Measurements from ENCODE around the gene RNF212. TPM values are rescaled to one million over a fixed set of nuclear protein-coding genes. Genes with fewer than 3 reads are reported as not detected.
"Not testable (repeated sequence)": the region's sequence is repeated elsewhere in the genome, so short reads cannot be mapped to it uniquely, and the experiment has no call there.

RNF212 gene
- polyA plus RNA-seq, 1 donor = 1.8 TPM

GRCh38 chr4:1048773-1049590, 64.4 kb downstream of the RNF212 start:
- H3K36me3 ChIP-seq (ENCODE audit: control insufficient read depth, insufficient read depth, low read length) = no peaks in the 10 kb centered on the region
- H3K4me1 ChIP-seq (ENCODE audit: control insufficient read depth, insufficient read depth, low read length) = peaks cover 8% of the 10 kb centered on the region
- peaks cover 81% of the 10 kb centered on the region for H3K27me3 ChIP-seq (ENCODE audit: control insufficient read depth, insufficient read depth, low read length)
- DNase-seq = no peak
- WGBS (ENCODE audit: insufficient coverage, low lambda C conversion rate) = 100% methylated on average over 3 of the region's 16 CpGs
- no peak overlapping the region for H3K4me3 ChIP-seq (ENCODE audit: low read length)
- no peak overlapping the region for H3K27ac ChIP-seq (ENCODE audit: low read length)
- H3K9me3 ChIP-seq (ENCODE audit: control insufficient read depth, low read depth, low read length) = peaks cover 16% of the 10 kb centered on the region

- no peaks in the 10 kb centered on the region for H3K36me3 ChIP-seq (ENCODE audit: control insufficient read depth, insufficient read depth, low read length)
- no peak for DNase-seq
- H3K27me3 ChIP-seq (ENCODE audit: control insufficient read depth, insufficient read depth, low read length) = peaks cover 82% of the 10 kb centered on the region
- H3K9me3 ChIP-seq (ENCODE audit: control insufficient read depth, low read depth, low read length) = peaks cover 17% of the 10 kb centered on the region
- H3K27ac ChIP-seq (ENCODE audit: low read length) = no peak overlapping the region
- WGBS (ENCODE audit: insufficient coverage, low lambda C conversion rate) = no CpG with 5 or more reads among the region's 34 CpGs
- peaks cover 8% of the 10 kb centered on the region for H3K4me1 ChIP-seq (ENCODE audit: control insufficient read depth, insufficient read depth, low read length)
- no peak overlapping the region for H3K4me3 ChIP-seq (ENCODE audit: low read length)
Measured at GRCh38 chr4:1047976-1048772, 65.2 kb downstream of the RNF212 start.

GRCh38 chr4:1047106-1047975, 66.0 kb downstream of the RNF212 start:
- H3K4me1 ChIP-seq (ENCODE audit: control insufficient read depth, insufficient read depth, low read length) = peaks cover 8% of the 10 kb centered on the region
- 84% methylated on average over 6 of the region's 41 CpGs for WGBS (ENCODE audit: insufficient coverage, low lambda C conversion rate)
- no peak for DNase-seq
- no peak overlapping the region for H3K27ac ChIP-seq (ENCODE audit: low read length)
- H3K36me3 ChIP-seq (ENCODE audit: control insufficient read depth, insufficient read depth, low read length) = no peaks in the 10 kb centered on the region
- peaks cover 75% of the 10 kb centered on the region for H3K27me3 ChIP-seq (ENCODE audit: control insufficient read depth, insufficient read depth, low read length)
- H3K4me3 ChIP-seq (ENCODE audit: low read length) = no peak overlapping the region
- peaks cover 17% of the 10 kb centered on the region for H3K9me3 ChIP-seq (ENCODE audit: control insufficient read depth, low read depth, low read length)

GRCh38 chr4:1046581-1047011, 66.8 kb downstream of the RNF212 start:
- H3K9me3 ChIP-seq (ENCODE audit: control insufficient read depth, low read depth, low read length) = peaks cover 17% of the 10 kb centered on the region
- H3K4me1 ChIP-seq (ENCODE audit: control insufficient read depth, insufficient read depth, low read length) = peaks cover 12% of the 10 kb centered on the region
- H3K27me3 ChIP-seq (ENCODE audit: control insufficient read depth, insufficient read depth, low read length) = peaks cover 71% of the 10 kb centered on the region
- H3K27ac ChIP-seq (ENCODE audit: low read length); H3K4me3 ChIP-seq (ENCODE audit: low read length); H3K36me3 ChIP-seq (ENCODE audit: control insufficient read depth, insufficient read depth, low read length): not testable (repeated sequence)
- DNase-seq = peak; percentile 67 to 75
- WGBS (ENCODE audit: insufficient coverage, low lambda C conversion rate) = no CpG with 5 or more reads among the region's 29 CpGs

- no peak for DNase-seq
- Histone ChIP-seq H3K27ac (ENCODE audit: low read length) (no peak overlapping the region), H3K9me3 (ENCODE audit: control insufficient read depth, low read depth, low read length) (peaks cover 14% of the 10 kb centered on the region), H3K4me3 (ENCODE audit: low read length) (no peak overlapping the region), H3K27me3 (ENCODE audit: control insufficient read depth, insufficient read depth, low read length) (peaks cover 64% of the 10 kb centered on the region), H3K36me3 (ENCODE audit: control insufficient read depth, insufficient read depth, low read length) (no peaks in the 10 kb centered on the region), H3K4me1 (ENCODE audit: control insufficient read depth, insufficient read depth, low read length) (peaks cover 12% of the 10 kb centered on the region)
- no CpG with 5 or more reads among the region's 36 CpGs for WGBS (ENCODE audit: insufficient coverage, low lambda C conversion rate)
Measured at GRCh38 chr4:1045595-1046201, 67.7 kb downstream of the RNF212 start.

- Histone ChIP-seq H3K36me3 (ENCODE audit: control insufficient read depth, insufficient read depth, low read length) (no peaks in the 10 kb centered on the region), H3K4me1 (ENCODE audit: control insufficient read depth, insufficient read depth, low read length) (peaks cover 12% of the 10 kb centered on the region), H3K27me3 (ENCODE audit: control insufficient read depth, insufficient read depth, low read length) (peaks cover 59% of the 10 kb centered on the region), H3K4me3 (ENCODE audit: low read length) (no peak overlapping the region), H3K27ac (ENCODE audit: low read length) (no peak overlapping the region), H3K9me3 (ENCODE audit: control insufficient read depth, low read depth, low read length) (peaks cover 13% of the 10 kb centered on the region)
- no peak for DNase-seq
- no CpG with 5 or more reads among the region's 14 CpGs for WGBS (ENCODE audit: insufficient coverage, low lambda C conversion rate)
Measured at GRCh38 chr4:1045193-1045594, 68.2 kb downstream of the RNF212 start.

- Histone ChIP-seq H3K4me3 (ENCODE audit: low read length) (no peak overlapping the region), H3K9me3 (ENCODE audit: control insufficient read depth, low read depth, low read length) (peaks cover 12% of the 10 kb centered on the region), H3K36me3 (ENCODE audit: control insufficient read depth, insufficient read depth, low read length) (no peaks in the 10 kb centered on the region), H3K27me3 (ENCODE audit: control insufficient read depth, insufficient read depth, low read length) (peaks cover 54% of the 10 kb centered on the region), H3K4me1 (ENCODE audit: control insufficient read depth, insufficient read depth, low read length) (peaks cover 14% of the 10 kb centered on the region), H3K27ac (ENCODE audit: low read length) (no peak overlapping the region)
- no CpG with 5 or more reads among the region's 12 CpGs for WGBS (ENCODE audit: insufficient coverage, low lambda C conversion rate)
- no peak for DNase-seq
Measured at GRCh38 chr4:1044469-1045192, 68.7 kb downstream of the RNF212 start.

GRCh38 chr4:1043651-1044468, 69.5 kb downstream of the RNF212 start:
- peak; percentile 46 to 53 for DNase-seq
- no peak overlapping the region for H3K4me3 ChIP-seq (ENCODE audit: low read length)
- no peak overlapping the region for H3K27ac ChIP-seq (ENCODE audit: low read length)

GRCh38 chr4:1043162-1043561, 70.2 kb downstream of the RNF212 start:
- Histone ChIP-seq H3K4me1 (ENCODE audit: control insufficient read depth, insufficient read depth, low read length) (peaks cover 15% of the 10 kb centered on the region), H3K9me3 (ENCODE audit: control insufficient read depth, low read depth, low read length) (peaks cover 10% of the 10 kb centered on the region), H3K27me3 (ENCODE audit: control insufficient read depth, insufficient read depth, low read length) (peaks cover 42% of the 10 kb centered on the region), H3K4me3 (ENCODE audit: low read length) (no peak overlapping the region), H3K27ac (ENCODE audit: low read length) (no peak overlapping the region), H3K36me3 (ENCODE audit: control insufficient read depth, insufficient read depth, low read length) (no peaks in the 10 kb centered on the region)
- WGBS (ENCODE audit: insufficient coverage, low lambda C conversion rate) = no CpG with 5 or more reads among the region's 7 CpGs
- no peak for DNase-seq

More at GRCh38 chr4:1043651-1044468, 69.5 kb downstream of the RNF212 start:
- H3K4me1 ChIP-seq (ENCODE audit: control insufficient read depth, insufficient read depth, low read length) = peaks cover 15% of the 10 kb centered on the region
- H3K27me3 ChIP-seq (ENCODE audit: control insufficient read depth, insufficient read depth, low read length) = peaks cover 48% of the 10 kb centered on the region
- no peaks in the 10 kb centered on the region for H3K36me3 ChIP-seq (ENCODE audit: control insufficient read depth, insufficient read depth, low read length)
- peaks cover 10% of the 10 kb centered on the region for H3K9me3 ChIP-seq (ENCODE audit: control insufficient read depth, low read depth, low read length)
- no CpG with 5 or more reads among the region's 36 CpGs for WGBS (ENCODE audit: insufficient coverage, low lambda C conversion rate)

Data from large intestine (tissue), 3 donors.